Neural progenitor cell (in vitro differentiated cells): ENCODE measurements around the gene TTC3. TPM values are rescaled to one million over a fixed set of nuclear protein-coding genes. Genes with fewer than 3 reads are reported as not detected.
A peak's percentile ranks its signal among the peaks of the same experiment; 100 is the strongest.

ENCODE experiments used
- DNase-seq: peaks from one replicate; pipeline ENCODE4 v3.0.0-alpha.2; 2016; ENCODE audit warnings: low spot score
- H2AFZ ChIP-seq: fragments of 200-600 bp; sonication (generic); replicated peaks from 2 replicates; pipeline ENCODE4 v1.6.1; 2016; ENCODE audit warnings: antibody characterized with exemption
- H3F3A ChIP-seq: fragments of 200-600 bp; sonication (generic); 2 replicates; pipeline ENCODE4 v1.6.1; 2016; ENCODE audit warnings: antibody characterized with exemption, low read depth
- H3K27ac ChIP-seq: fragments of 200-600 bp; sonication (generic); 2 replicates; pipeline ENCODE4 v1.5.1; 2016; ENCODE audit warnings: mild to moderate bottlenecking
- H3K27me3 ChIP-seq: fragments of 200-600 bp; sonication (generic); 2 replicates; pipeline ENCODE4 v1.6.1; 2016; ENCODE audit warnings: mild to moderate bottlenecking, moderate library complexity
- H3K36me3 ChIP-seq: fragments of 200-600 bp; sonication (generic); 2 replicates; pipeline ENCODE4 v1.5.1; 2016
- H3K4me1 ChIP-seq: fragments of 200-600 bp; sonication (generic); 2 replicates; pipeline ENCODE4 v1.6.1; 2016; ENCODE audit warnings: mixed run types
- H3K4me2 ChIP-seq: fragments of 200-600 bp; sonication (generic); 2 replicates; pipeline ENCODE4 v1.6.1; 2016
- H3K4me3 ChIP-seq: fragments of 200-600 bp; sonication (generic); 2 replicates; pipeline ENCODE4 v1.5.1; 2016
- H3K79me2 ChIP-seq: fragments of 200-600 bp; sonication (generic); 2 replicates; pipeline ENCODE4 v1.6.1; 2016; ENCODE audit warnings: low read depth
- H3K9ac ChIP-seq: fragments of 200-600 bp; sonication (generic); 2 replicates; pipeline ENCODE4 v1.6.1; 2016
- H3K9me3 ChIP-seq: fragments of 200-600 bp; sonication (generic); 2 replicates; pipeline ENCODE4 v1.5.1; 2016; ENCODE audit warnings: low read depth
- H4K20me1 ChIP-seq: fragments of 200-600 bp; sonication (generic); 2 replicates; pipeline ENCODE4 v1.6.1; 2016; ENCODE audit warnings: low read depth
- H3K27ac Mint-ChIP-seq: 3 replicates; pipeline ENCODE4 v1.8.0; 2021; ENCODE audit warnings: mixed read lengths
- H3K27me3 Mint-ChIP-seq: 2 replicates; pipeline ENCODE4 v1.8.0; 2022; ENCODE audit warnings: low read depth, mild to moderate bottlenecking, inconsistent platforms, moderate library complexity, mixed read lengths; ENCODE audit not compliant: insufficient read depth
- H3K36me3 Mint-ChIP-seq: 3 replicates; pipeline ENCODE4 v1.8.0; 2021; ENCODE audit warnings: mixed read lengths
- H3K4me1 Mint-ChIP-seq: 3 replicates; pipeline ENCODE4 v1.8.0; 2021; ENCODE audit warnings: mixed read lengths
- H3K4me3 Mint-ChIP-seq: 3 replicates; pipeline ENCODE4 v1.8.0; 2021; ENCODE audit warnings: mild to moderate bottlenecking, moderate library complexity, mixed read lengths
- H3K9me3 Mint-ChIP-seq: 3 replicates; pipeline ENCODE4 v1.8.0; 2020; ENCODE audit warnings: mixed read lengths
- EZH2 ChIP-seq: fragments of 200-600 bp; sonication (generic); IDR thresholded peaks from 2 replicates; pipeline ENCODE4 v1.6.1; 2017; ENCODE audit warnings: antibody characterized with exemption, mild to moderate bottlenecking, moderate library complexity
- EZH2phosphoT487 ChIP-seq: fragments of 200-600 bp; sonication (generic); IDR thresholded peaks from 2 replicates; pipeline ENCODE4 v1.6.1; 2017; ENCODE audit warnings: antibody characterized with exemption
- total RNA-seq: library from RNA; depleted of rRNA; stranded (reverse); fragments of >200 nt; gene quantifications from 2 replicates; pipeline ENCODE4 v1.2.3, GENCODE V29; 2015; ENCODE audit warnings: low replicate concordance
- TF ChIP-seq, protein P1 (sequence below): fragments of 200-600 bp; sonication (generic); IDR thresholded peaks from 2 replicates; pipeline ENCODE4 v1.5.1; 2017; ENCODE audit warnings: antibody characterized with exemption, mild to moderate bottlenecking

Gene TTC3
- total RNA-seq, 1 donor from 2014 or later, result 135 TPM

DNA sequence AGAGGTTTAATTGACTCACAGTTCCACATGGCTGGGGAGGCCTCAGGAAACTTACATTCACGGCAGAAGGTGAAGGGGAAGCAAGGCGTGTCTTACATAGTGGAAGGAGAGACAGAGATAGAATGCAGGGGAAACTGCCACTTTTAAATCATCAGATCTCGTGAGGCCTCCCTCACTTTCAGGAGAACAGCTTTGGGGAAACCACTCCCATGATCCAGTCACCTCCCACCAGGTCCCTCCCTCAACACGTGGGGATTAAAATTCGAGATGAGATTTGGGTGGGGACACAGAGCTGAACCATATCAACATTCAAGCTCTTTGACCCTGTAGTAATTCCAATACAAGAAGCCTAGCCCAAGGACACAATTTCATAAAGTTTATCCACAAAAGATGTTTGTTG is 13.9 kb upstream of the TTC3 start:
- no peak overlapping the region for H3K9ac ChIP-seq

DNA sequence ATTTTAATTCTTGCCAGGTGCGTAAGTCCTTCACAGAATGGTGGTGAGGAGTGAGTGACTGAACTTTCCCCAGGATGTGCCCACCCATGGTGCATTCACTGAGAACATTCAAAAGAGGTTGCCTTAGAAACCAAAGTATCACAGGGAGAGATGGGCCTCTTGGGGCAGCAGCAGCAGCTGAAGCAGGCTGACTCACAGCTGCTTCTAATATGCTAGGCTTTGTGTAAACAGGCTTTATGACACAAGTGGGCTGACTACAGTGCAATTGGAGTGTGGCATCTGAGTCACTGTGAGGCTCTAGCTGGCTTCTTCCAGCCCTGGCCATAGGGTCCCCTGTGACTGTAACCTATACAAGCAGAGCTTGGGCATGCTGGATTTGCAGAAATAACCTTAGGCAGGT is 12.8 kb upstream of the TTC3 start:
- no peak overlapping the region for H3K27ac ChIP-seq
- no peaks in the 10 kb centered on the region for H3K36me3 ChIP-seq
- H3K4me3 Mint-ChIP-seq, result peak overlapping the region; percentile 28
- H4K20me1 ChIP-seq, result no peaks in the 10 kb centered on the region
- peaks cover 57% of the 10 kb centered on the region for H3K4me1 ChIP-seq
- DNase-seq, result peak; percentile 76
- TF ChIP-seq EZH2phosphoT487, result no peak
- TF ChIP-seq EZH2, result no peak
- peak overlapping the region; percentile 68 for H3K4me2 ChIP-seq
- peaks cover 71% of the 10 kb centered on the region for H3K4me1 Mint-ChIP-seq
- peaks cover 11% of the 10 kb centered on the region for H3K9me3 Mint-ChIP-seq
- H3F3A ChIP-seq, result peaks cover 31% of the 10 kb centered on the region
- H3K9me3 ChIP-seq, result no peaks in the 10 kb centered on the region
- peak overlapping the region; percentile 25 for H3K4me3 ChIP-seq
- no peaks in the 10 kb centered on the region for H3K79me2 ChIP-seq
- H3K27me3 Mint-ChIP-seq, result peaks cover 7% of the 10 kb centered on the region
- H3K27ac Mint-ChIP-seq, result peak overlapping the region; percentile 97
- no peaks in the 10 kb centered on the region for H3K27me3 ChIP-seq
- H3K9ac ChIP-seq, result no peak overlapping the region
- no peak overlapping the region for H2AFZ ChIP-seq
- H3K36me3 Mint-ChIP-seq, result peaks cover 3% of the 10 kb centered on the region

More for the DNA sequence above, 13.9 kb upstream of the TTC3 start:
- H3K4me1 ChIP-seq, result peaks cover 54% of the 10 kb centered on the region
- Mint-ChIP-seq H3K36me3 (peaks cover 3% of the 10 kb centered on the region), H3K4me1 (peaks cover 60% of the 10 kb centered on the region), H3K4me3 (no peak overlapping the region), H3K9me3 (peaks cover 11% of the 10 kb centered on the region), H3K27me3 (peaks cover 5% of the 10 kb centered on the region), H3K27ac (peak overlapping the region; percentile 72)
- H4K20me1 ChIP-seq, result no peaks in the 10 kb centered on the region
- no peak overlapping the region for H3K27ac ChIP-seq
- no peak overlapping the region for H3K4me3 ChIP-seq
- no peaks in the 10 kb centered on the region for H3K79me2 ChIP-seq
- no peak for TF ChIP-seq EZH2
- TF ChIP-seq, protein P1, sequence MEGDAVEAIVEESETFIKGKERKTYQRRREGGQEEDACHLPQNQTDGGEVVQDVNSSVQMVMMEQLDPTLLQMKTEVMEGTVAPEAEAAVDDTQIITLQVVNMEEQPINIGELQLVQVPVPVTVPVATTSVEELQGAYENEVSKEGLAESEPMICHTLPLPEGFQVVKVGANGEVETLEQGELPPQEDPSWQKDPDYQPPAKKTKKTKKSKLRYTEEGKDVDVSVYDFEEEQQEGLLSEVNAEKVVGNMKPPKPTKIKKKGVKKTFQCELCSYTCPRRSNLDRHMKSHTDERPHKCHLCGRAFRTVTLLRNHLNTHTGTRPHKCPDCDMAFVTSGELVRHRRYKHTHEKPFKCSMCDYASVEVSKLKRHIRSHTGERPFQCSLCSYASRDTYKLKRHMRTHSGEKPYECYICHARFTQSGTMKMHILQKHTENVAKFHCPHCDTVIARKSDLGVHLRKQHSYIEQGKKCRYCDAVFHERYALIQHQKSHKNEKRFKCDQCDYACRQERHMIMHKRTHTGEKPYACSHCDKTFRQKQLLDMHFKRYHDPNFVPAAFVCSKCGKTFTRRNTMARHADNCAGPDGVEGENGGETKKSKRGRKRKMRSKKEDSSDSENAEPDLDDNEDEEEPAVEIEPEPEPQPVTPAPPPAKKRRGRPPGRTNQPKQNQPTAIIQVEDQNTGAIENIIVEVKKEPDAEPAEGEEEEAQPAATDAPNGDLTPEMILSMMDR, result no peak
- no peak for TF ChIP-seq EZH2phosphoT487
- H3K9me3 ChIP-seq, result no peaks in the 10 kb centered on the region
- no peaks in the 10 kb centered on the region for H3K36me3 ChIP-seq
- no peak overlapping the region for H3K4me2 ChIP-seq
- H3K27me3 ChIP-seq, result no peaks in the 10 kb centered on the region
- H2AFZ ChIP-seq, result no peak overlapping the region
- DNase-seq, result no peak
- peaks cover 31% of the 10 kb centered on the region for H3F3A ChIP-seq

DNA sequence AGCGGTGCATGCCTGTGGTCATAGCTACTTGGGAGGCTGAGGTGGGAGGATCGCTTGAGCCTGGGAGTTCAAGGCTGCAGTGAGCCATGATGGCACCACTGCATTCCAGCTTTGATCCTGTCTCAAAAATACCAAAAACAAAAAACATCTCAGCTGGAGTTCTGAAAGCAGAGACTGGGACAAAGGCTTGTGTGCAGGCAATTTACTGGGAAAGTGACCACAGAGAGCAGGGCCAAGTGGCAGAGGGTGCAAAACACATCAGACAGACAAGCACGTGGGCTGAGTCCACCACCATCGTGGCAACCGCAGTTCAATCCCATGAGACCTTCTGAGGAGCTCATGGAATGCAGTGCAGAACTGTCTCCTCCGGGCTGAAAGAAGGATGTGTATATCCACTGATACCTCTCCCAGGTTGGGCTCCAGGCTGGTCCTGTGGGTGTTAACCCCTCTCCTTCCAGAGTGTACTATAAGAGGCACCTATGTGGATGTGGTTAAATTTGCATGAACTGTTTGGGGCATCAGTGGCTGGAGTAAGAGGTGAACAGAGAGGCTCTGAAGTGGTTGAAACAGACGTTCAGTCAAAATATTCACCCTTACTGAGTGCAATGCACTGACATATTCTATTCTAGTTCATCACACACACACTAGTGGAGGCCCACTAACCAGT is 11.0 kb upstream of the TTC3 start:
- Mint-ChIP-seq H3K4me3 (no peak overlapping the region), H3K27me3 (peaks cover 7% of the 10 kb centered on the region), H3K9me3 (peaks cover 1% of the 10 kb centered on the region), H3K4me1 (peaks cover 71% of the 10 kb centered on the region), H3K27ac (peak overlapping the region; percentile 90), H3K36me3 (peaks cover 3% of the 10 kb centered on the region)
- no peak overlapping the region for H3K9ac ChIP-seq
- H3K79me2 ChIP-seq, result no peaks in the 10 kb centered on the region
- peaks cover 30% of the 10 kb centered on the region for H3F3A ChIP-seq
- no peak for TF ChIP-seq EZH2
- TF ChIP-seq, protein P1, result no peak
- TF ChIP-seq EZH2phosphoT487, result no peak
- no peaks in the 10 kb centered on the region for H4K20me1 ChIP-seq
- H3K36me3 ChIP-seq, result no peaks in the 10 kb centered on the region
- H3K27ac ChIP-seq, result no peak overlapping the region
- H3K9me3 ChIP-seq, result no peaks in the 10 kb centered on the region
- H3K4me3 ChIP-seq, result no peak overlapping the region
- no peak for DNase-seq
- no peak overlapping the region for H2AFZ ChIP-seq
- H3K4me1 ChIP-seq, result peaks cover 57% of the 10 kb centered on the region
- H3K27me3 ChIP-seq, result no peaks in the 10 kb centered on the region
- H3K4me2 ChIP-seq, result no peak overlapping the region

DNA sequence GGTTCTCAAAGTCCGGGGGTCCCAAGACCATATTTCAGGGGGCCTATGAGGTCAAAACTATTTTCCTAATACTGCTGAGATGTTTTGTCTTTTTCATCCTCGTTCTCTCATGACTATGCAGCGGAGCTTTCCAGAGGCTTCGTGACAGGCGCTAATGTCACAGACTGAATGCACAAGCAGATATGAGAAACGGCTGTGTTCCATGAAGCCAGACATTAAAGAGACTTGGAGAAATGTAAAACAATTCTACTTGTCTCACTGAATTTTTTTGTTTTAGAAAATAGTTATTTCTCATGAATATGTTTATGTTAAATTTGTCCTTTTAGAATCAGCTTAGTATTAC is 10.5 kb upstream of the TTC3 start:
- TF ChIP-seq, protein P1, result no peak
- no peak for TF ChIP-seq EZH2
- TF ChIP-seq EZH2phosphoT487, result no peak
- no peak overlapping the region for H2AFZ ChIP-seq
- H3K9ac ChIP-seq, result no peak overlapping the region
- Mint-ChIP-seq H3K36me3 (peaks cover 5% of the 10 kb centered on the region), H3K9me3 (no peaks in the 10 kb centered on the region), H3K4me1 (peaks cover 71% of the 10 kb centered on the region), H3K4me3 (no peak overlapping the region), H3K27ac (peak overlapping the region; percentile 54), H3K27me3 (peaks cover 7% of the 10 kb centered on the region)
- H3K4me2 ChIP-seq, result no peak overlapping the region
- no peak for DNase-seq
- H3K36me3 ChIP-seq, result no peaks in the 10 kb centered on the region
- no peaks in the 10 kb centered on the region for H3K9me3 ChIP-seq
- H3K4me1 ChIP-seq, result peaks cover 52% of the 10 kb centered on the region
- no peaks in the 10 kb centered on the region for H4K20me1 ChIP-seq
- H3K4me3 ChIP-seq, result no peak overlapping the region
- no peaks in the 10 kb centered on the region for H3K27me3 ChIP-seq
- no peaks in the 10 kb centered on the region for H3K79me2 ChIP-seq
- H3K27ac ChIP-seq, result no peak overlapping the region
- peaks cover 25% of the 10 kb centered on the region for H3F3A ChIP-seq
